ENCODE measurements around the gene DIS3.
"Not testable (repeated sequence)": the region's sequence is repeated elsewhere in the genome, so short reads cannot be mapped to it uniquely, and the experiment has no call there.

DIS3 gene

GRCh38 chr13:72781451-72782439, at the start of gene DIS3, which contains the start of gene PIBF1:
DIS3 (minus strand) TSS chr13:72781900; CDS start chr13:72781832, 68 bp downstream.
PIBF1 (plus strand) TSS chr13:72782133; CDS start chr13:72783470, 1,337 bp downstream.
- peak; percentile 97 for DNase-seq

GRCh38 chr13:72823724-72824123, 42.0 kb upstream of the DIS3 start:
- DNase-seq, result no peak

GRCh38 chr13:72823081-72823480, 41.4 kb upstream of the DIS3 start:
- DNase-seq, result no peak

GRCh38 chr13:72820898-72821279, 39.2 kb upstream of the DIS3 start:
- no peak for DNase-seq

- DNase-seq, result no peak
Observed at GRCh38 chr13:72820156-72820897, 38.6 kb upstream of the DIS3 start.

GRCh38 chr13:72808917-72809500, 27.3 kb upstream of the DIS3 start:
- no peak for DNase-seq

GRCh38 chr13:72806514-72806913, 24.8 kb upstream of the DIS3 start:
- not testable (repeated sequence) for DNase-seq

GRCh38 chr13:72805676-72806346, 24.1 kb upstream of the DIS3 start:
- DNase-seq, result no peak

GRCh38 chr13:72804301-72804700, 22.6 kb upstream of the DIS3 start:
- no peak for DNase-seq

GRCh38 chr13:72798817-72799216, 17.1 kb upstream of the DIS3 start:
- no peak for DNase-seq

GRCh38 chr13:72792640-72793039, 10.9 kb upstream of the DIS3 start:
- no peak for DNase-seq

- no peak for DNase-seq
Observed at GRCh38 chr13:72788831-72789230, 7.1 kb upstream of the DIS3 start.

- not testable (repeated sequence) for DNase-seq
Observed at GRCh38 chr13:72784679-72785078, 3.0 kb upstream of the DIS3 start.

GRCh38 chr13:72782717-72783116, 1.0 kb upstream of the DIS3 start:
- no peak for DNase-seq

- no peak for DNase-seq
Observed at GRCh38 chr13:72774019-72774418, 7.7 kb downstream of the DIS3 start.

GRCh38 chr13:72763411-72763810, 18.3 kb downstream of the DIS3 start:
- DNase-seq, result no peak

- DNase-seq, result no peak
Observed at GRCh38 chr13:72760189-72760588, 21.5 kb downstream of the DIS3 start.

GRCh38 chr13:72757792-72758535, 23.7 kb downstream of the DIS3 start:
- DNase-seq, result no peak

GRCh38 chr13:72754111-72754510, 27.6 kb downstream of the DIS3 start:
- DNase-seq, result no peak

GRCh38 chr13:72751220-72751619, 30.5 kb downstream of the DIS3 start:
- no peak for DNase-seq

GRCh38 chr13:72745260-72745659, 36.4 kb downstream of the DIS3 start:
- DNase-seq, result no peak

- no peak for DNase-seq
Observed at GRCh38 chr13:72740015-72740414, 41.7 kb downstream of the DIS3 start.

Measured in DMS153 (cell line).